HG03025 (cell line): ENCODE results near the gene NOP58.
"Not testable (repeated sequence)": the region's sequence is repeated elsewhere in the genome, so short reads cannot be mapped to it uniquely, and the experiment has no call there.

Experiments used
- ATAC-seq: cut with Tn5 transposase; IDR thresholded peaks from one replicate; pipeline ENCODE4 v1.9.1; 2021; ENCODE audit warnings: mild to moderate bottlenecking, moderate library complexity; ENCODE audit not compliant: unreplicated experiment, low FRiP score

NOP58 gene, protein sequence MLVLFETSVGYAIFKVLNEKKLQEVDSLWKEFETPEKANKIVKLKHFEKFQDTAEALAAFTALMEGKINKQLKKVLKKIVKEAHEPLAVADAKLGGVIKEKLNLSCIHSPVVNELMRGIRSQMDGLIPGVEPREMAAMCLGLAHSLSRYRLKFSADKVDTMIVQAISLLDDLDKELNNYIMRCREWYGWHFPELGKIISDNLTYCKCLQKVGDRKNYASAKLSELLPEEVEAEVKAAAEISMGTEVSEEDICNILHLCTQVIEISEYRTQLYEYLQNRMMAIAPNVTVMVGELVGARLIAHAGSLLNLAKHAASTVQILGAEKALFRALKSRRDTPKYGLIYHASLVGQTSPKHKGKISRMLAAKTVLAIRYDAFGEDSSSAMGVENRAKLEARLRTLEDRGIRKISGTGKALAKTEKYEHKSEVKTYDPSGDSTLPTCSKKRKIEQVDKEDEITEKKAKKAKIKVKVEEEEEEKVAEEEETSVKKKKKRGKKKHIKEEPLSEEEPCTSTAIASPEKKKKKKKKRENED

DNA sequence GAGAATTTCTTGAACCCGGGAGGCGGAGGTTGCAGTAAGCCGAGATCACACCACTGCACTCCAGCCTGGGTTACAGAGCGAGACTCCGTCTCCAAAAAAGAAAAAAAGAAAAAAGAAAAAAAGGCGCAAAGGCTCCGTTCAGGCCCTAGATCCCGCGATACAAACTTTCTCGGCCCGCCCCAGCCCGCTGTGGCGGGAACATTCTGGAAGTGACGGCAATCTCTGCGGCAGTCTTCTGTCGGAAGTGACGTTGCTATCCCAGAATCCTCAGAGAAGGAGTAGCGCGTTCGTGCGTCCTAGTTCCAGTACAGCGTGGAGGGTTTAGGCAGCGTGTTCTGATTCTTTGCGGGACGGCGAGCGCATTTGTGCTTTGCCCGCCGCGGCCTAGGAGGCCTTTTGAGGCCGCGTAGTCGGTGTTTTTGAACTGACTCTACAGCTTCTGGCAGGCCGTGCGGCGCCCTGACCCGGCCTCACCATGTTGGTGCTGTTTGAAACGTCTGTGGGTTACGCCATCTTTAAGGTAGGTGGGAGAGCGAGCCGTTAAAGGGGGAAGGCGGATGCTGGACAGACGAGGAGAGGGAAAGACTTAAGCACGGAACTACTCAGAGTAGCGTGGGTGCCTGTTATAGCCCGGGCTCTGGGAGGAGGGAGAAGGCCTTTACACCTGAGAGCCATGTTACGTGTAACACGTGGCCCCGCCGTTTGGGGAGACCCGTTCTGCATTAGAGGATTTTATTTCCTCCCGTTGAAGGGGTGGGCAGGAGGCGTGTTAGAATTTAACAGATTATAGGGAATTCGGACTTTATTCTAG lies at the start of gene NOP58:
Gene NOP58, plus strand, starts transcription at position 297 of the 811 bp plus-strand sequence. Its CDS starts 179 bp downstream, at position 476.
- peak; percentile 77 for ATAC-seq

DNA sequence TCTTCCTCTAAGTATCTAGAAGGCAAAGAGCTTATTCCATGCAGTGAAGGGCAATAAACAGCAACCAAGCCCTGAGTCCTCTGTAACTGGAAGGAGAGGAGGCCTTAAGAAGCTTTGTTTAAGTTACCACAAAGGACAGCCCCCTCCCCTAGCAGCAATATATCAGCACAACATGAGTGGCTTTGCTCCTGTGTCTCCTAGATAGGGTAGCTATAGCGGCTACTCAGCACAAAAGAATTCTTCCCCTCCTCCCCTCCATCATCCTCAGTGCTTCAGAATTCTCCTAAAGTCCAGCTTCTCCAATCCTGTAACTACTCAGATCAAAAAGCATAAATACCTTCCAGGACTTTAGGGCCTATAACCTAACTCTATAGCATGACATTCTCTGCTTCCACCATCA lies 43.7 kb upstream of the NOP58 start:
- ATAC-seq, result no peak

DNA sequence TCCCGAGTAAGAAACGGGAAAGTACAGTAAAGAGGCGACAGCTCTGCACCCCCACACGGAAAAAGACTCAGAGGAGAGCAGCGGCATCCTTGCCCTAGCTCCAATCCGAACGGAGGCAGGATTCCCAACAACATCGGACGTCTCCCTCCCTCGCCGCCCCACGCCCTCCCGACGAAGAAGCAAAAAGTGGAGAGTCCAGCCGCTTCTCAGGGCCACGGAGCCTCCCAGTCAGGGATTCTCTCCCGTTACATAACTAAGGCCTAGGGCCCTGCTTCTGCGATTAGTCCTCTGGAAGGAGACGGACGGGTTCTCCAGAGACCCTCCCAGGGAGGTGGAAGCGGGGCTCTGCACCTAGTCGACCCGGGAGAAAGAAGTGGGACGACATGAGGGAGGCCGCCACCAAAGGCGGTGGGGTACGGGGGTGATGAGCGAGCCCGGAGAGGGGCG lies 27.8 kb upstream of the NOP58 start:
- ATAC-seq, result peak; percentile 38

DNA sequence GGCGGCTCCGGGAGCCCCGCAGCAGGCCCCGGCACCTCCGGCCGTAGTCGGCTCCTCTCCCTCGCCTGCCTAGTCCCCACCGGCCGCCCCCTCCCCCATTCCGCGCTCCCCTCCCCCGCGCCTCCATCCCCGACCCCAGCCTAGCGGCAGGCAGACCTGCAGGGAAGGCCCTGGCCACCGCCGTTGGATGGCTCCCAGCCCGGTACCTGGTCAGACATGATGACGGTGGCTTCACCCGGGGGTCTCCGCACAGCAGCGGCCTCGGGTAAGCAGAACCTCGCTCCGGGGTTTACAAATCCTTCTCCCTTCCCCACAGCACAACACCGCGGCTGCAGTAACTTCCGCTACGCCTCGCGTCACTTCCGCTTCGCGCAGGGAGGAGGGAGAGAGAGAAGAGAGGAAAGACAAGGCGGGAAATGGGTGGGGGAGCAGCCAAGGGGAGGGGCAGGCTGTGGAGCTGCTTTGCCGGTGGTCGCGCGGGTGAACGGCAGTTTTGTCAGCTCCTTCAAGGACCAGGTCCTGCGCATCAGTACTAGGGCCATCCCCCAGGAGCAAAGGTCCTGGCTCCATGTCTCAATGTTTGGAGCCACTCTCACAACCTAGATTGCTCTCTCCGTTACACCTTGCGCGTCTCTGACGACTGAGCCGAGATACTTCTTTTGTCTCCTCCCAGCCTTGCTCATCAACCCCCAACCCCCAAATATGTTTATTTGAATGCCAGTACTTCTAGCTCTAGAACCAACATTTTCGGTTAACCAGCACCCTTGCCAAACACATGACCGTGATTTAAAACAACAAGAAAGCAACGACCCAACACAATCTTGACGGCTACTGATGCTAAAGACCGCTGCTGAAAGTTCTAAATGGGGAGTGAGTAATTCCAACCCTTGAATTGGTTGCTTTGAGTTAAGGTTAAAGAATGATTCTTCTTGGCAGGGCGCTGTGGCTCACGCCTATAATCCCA lies 27.0 kb upstream of the NOP58 start, which contains the start of gene SUMO1:
Gene SUMO1, minus strand, starts transcription at position 364 of the 964 bp plus-strand sequence. Its CDS starts 146 bp downstream, at position 218.
- peak; percentile 96 for ATAC-seq

DNA sequence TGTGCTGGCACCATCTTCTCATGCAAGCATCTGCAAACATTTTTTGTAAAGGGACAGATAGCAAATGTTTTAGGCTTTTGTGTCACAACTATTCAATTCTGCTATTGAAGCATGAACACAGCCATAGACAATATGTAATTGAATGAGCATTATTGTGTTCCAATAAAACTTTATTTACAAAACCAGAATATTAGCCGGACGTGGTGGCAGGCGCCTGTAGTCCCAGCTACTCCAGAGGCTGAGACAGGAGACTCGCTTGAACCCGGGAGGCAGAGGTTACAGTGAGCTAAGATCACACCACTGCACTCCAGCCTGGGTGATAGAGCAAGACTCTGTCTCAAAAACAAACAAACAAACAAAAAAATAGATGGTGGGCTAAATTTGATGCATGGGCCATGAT lies 17.9 kb upstream of the NOP58 start:
- not testable (repeated sequence) for ATAC-seq

DNA sequence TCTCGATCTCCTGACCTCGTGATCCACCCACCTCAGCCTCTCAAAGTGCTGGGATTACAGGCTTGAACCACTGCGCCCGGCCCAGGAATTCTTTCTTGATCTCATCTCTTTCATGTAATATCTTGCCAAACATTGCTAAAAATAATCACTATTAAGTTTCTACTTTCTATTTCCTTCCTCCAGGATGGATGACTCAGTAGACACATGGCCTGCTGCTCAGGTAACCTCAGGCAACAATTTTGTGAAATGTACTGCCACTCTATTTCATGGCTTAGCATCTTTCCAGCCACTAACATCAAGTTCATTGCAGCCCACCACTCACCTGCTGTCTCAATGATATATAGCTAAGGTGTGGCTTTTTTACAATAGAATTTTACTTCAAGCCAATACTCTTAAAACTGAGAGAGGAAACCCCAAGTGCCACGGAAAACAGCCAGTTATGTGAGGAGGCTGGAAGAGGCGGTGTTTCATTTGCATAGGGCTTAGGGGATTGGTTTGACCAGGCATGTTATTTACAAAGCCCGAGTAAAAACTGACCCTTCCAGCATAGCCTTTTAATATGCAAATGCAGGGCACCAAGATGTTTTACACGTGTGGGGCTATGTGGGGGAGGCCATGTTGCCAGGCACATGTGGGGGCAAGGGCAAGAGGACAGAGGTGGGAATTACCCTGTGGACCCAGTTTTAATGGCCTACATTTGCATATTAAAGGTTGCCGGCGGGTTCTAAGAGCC lies 15.9 kb upstream of the NOP58 start:
- no peak for ATAC-seq

DNA sequence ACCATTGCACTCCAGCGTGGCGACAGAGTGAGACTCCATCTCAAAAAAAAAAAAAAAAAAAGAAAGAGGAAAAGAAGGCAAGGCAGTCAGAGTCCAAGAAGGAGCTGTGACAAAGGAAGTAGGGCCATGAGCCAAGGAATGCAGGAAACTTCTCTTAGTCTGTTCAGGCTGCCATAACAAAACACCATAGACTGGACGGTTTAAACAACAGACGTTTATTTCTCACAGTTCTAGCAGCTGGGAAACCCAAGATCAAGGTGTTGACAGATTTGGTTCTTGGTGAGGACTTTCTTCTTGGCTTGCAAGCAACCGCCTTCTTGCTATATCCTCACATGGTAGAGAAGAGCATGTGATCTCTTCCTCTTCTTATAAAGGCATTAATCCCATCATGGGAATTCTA lies 14.1 kb upstream of the NOP58 start:
- no peak for ATAC-seq

DNA sequence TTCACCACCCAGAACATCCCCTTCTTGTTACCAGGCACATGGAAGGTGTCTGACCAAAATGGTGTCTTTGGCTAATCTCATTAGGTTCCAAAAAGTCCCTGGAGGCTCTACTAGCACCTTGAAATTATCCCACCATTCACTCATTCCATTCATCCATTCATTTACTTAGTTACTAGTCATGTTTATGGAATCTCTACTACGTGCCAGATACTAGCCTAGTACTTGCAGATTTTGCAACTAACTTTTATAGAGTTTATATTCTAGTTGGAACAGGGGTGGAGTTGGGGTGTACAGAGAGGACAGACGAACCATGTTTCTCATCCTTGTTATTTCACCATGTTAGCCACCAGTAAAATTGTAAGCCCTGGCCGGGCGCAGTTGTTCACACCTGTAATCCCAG lies 4.0 kb upstream of the NOP58 start:
- no peak for ATAC-seq

DNA sequence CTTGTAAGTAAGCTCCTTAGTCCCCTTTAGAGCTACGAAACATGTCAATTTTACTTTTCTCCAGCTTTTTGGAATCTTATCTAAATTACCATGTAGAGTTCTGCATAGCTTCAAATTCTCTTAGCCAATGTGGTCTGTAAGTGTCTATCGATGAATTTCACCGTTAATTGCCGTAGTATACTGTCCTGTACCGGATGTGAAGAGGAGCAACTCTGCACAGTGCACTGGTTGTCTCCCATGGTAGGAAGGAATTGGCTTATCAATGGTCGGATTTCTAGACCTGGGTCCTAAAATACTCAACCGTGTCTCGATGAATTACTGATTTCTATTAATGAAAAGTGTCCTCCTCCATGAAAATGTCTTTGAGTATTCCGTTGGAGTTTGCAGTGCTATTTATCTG lies 1.9 kb downstream of the NOP58 start:
- no peak for ATAC-seq

DNA sequence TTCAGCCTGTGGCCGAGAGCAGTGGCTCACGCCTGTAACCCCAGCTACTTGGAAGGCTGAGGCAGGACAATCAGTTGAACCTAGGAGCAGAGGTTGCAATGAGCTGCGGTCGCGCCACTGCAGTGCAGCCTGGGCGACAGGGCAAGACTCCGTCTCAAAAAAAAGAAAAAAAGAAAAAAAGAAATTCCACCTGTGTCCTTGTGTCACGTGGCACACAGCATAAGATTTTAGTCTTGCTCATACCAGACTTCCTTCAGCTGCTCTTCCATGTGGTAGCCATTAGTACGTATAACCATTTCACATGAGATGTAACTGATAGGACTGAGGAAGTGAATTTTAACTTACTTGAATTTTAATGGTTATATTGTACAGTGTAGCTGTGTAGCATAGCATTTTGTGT lies 4.0 kb downstream of the NOP58 start:
- no peak for ATAC-seq

DNA sequence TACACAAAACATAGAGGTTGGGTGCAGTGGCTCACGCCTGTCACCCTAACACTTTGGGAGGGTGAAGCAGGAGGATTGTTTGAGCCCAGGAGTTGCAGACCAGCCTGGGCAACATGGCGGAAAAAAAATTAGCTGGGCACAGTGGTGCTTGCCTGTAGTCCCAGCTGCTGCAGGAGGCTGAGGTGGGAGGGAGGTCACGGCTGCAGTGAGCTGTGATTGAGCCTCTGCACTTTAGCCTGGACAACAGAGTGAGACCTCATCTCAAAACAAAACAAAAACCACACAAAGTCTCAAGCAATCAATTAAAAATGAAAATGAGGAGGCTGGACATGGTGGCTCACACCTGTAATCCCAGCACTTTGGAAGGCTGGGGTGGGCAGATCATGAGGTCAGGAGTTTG lies 4.9 kb downstream of the NOP58 start:
- no peak for ATAC-seq

DNA sequence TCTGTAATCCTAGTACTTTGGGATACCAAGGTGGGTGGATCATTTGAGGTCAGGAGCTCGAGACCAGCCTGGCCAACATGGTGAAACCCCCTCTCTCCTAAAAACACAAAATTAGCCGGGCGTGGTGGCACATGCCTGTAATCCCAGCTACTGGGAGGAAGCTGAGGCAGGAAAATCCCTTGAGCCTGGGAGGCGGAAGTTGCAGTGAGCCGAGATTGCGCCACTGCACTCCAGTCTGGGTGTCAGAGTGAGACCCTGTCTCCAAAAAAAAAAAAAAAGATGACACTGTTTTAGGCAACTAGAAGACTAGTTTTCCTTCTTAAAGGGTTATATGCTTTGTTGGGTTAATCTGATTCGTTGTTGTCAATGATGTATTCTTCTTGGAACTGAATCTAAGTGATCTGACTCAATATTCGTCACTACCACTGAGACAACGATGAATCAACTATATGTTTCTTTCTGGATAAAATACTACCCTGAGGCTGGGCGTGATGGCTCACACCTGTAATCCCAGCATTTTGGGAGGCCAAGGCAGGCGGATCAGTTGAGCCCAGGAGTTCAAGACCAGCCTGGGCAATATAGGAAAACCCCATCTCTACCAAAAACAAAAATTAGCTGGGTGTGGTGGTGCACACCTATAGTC lies 10.6 kb downstream of the NOP58 start:
- not testable (repeated sequence) for ATAC-seq

DNA sequence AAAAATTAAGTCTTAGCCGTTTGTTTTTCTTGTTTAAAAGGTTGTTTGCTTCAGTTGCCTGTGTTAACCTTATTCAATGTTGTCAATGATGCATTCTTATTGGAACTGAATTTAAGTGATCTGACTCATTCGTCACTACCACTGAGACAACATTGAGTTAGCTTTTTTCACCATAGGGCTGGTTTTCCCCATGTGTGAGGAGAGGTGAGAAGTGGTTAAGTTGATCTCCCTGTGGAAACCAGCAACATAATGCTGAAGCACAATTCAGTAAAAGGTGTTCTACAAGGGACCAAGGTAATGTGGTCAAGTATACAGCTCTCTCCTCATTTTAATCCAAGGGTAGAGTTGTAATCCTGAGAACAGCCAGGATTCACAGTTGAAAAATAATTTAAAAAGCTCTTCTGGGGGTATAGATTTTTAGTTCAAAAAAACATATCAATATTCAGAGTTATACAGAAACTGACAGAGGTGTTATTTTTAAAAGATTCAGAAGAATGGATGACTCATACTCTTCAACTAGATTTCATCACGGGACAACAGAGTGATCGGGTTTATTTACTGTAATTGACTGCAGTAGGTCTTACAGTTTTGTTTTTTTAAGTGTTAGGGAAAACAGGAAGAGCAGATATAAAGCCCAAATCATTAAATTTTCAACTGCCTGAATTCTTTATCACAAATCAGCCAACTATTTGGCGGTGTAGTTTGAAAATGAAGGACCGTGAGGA lies 12.6 kb downstream of the NOP58 start:
- no peak for ATAC-seq

DNA sequence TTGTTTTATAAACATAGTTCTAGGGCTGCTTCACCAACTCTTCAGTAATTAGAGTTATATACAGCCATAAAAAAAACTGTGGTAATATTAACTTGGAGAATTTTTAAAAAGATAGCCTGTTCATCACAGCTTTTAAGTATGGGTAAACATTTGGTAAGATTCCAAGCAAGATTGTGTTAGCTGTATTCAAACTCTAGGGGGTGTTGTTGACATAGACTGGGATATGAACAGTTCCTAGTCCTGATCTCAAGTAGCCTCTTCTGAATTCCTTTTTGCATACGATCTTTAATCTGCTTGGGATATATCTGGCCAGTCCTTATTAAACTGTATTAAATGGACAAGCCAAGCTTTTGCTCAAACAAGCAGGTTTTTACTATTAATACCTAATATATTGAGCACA lies 13.4 kb downstream of the NOP58 start:
- no peak for ATAC-seq

DNA sequence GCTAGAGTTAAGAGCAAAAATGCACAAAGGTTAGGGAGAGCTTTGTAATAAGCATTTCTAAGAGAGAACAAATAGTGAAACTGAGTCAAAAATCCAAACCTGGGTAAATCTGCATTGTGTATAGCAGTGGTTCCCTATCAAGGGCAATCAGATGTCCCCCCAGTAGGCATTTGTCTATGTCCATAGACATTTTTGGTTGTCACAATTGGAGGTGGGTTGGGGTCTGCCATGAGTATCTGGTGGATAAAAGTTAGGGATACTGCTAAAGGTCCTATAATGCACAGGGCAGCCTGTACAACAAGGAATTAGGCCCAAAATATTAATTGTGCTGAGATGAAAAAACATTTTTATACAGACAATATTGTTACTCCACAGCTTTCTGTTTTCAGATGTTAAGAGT lies 21.0 kb downstream of the NOP58 start:
- no peak for ATAC-seq

DNA sequence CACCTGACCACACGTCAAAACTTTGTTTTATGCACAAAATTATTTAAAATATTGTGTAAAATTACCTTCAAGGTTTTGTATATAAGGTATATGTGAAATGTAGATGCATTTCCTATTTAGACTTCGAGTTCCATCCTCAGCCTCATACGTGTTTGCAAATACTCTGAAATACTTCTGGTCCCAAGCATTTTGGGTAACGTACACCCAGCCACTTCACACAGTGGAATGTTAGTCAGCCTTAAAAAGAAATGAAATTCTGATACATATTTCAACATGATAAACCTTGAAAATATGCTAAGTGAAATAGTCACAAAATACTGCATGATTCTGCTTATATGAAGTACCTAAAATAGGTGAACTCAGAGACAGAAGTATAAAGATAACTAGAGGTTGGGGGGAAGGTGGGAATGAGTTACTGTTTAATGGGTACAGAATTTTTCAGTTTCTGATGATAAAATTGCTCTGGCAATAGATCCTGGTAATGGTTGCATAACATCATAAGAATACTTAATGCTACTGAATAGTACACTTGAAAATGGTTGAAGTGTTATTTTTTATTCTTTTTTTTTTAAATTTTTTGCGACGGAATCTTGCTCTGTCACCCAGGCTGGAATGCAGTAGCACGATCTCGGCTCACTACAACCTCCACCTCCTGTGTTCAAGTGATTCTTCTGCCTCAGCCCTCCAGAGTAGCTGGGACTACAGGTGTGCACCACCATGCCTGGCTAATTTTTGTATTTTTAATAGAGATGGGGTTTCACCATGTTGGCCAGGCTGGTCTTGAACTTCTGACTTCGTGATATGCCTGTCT lies 24.0 kb downstream of the NOP58 start:
- ATAC-seq, result no peak

DNA sequence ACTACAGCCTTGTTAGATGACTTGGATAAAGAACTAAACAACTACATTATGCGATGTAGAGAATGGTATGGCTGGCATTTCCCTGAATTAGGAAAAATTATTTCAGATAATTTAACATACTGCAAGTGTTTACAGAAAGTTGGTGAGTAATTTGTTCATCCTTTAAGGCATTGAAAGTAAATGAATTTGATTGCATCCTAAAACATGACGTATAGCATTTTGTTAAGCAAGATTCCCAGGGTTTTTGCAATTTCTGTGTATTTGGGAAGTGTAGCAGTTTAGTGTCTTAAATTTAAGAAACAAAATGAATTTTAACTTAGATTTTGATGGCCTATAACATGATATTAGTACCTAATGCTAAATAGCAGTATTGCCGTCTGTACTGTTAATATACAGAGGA lies 24.8 kb downstream of the NOP58 start:
- no peak for ATAC-seq

DNA sequence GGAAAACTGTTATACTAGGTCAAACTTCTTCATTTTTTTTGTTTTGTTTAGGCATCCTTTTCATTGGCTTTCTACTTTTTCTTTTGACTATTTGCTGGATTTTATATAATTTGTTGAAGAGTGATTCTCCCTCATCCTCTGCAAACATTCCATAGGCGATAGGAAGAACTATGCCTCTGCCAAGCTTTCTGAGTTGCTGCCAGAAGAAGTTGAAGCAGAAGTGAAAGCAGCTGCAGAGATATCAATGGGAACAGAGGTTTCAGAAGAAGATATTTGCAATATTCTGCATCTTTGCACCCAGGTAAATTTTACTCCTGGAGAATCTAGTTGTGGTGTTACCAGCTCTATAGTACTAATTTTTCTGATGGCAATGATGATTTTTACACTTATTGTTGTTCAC lies 25.4 kb downstream of the NOP58 start:
- no peak for ATAC-seq
